Right atrium auricular region (tissue), 2 donors: ENCODE data around the gene EML6. TPM values are rescaled to one million over a fixed set of nuclear protein-coding genes. Genes with fewer than 3 reads are reported as not detected.

Experiments used
- DNase-seq: peaks from one replicate; pipeline ENCODE4 v3.0.0-alpha.2; 2019; ENCODE audit warnings: low spot score
- H3K27ac ChIP-seq, 2 donors: fragments of 200-600 bp; sonication (generic); 1 replicate in 1 of 2; 2 replicates in 1 of 2; pipeline ENCODE4 v1.5.1; 2016 to 2019
- H3K27me3 ChIP-seq, 2 donors: fragments of 200-600 bp; sonication (generic); one replicate each; pipeline versions ENCODE4 v1.5.1 to v1.6.0; 2017 to 2019
- H3K36me3 ChIP-seq: fragments of 200-600 bp; sonication (generic); one replicate; pipeline ENCODE4 v1.5.1; 2016
- H3K4me1 ChIP-seq, 2 donors: fragments of 200-600 bp; sonication (generic); one replicate each; pipeline versions ENCODE4 v1.5.1 to v1.6.0; 2017 to 2019
- H3K4me3 ChIP-seq, 2 donors: fragments of 200-600 bp; sonication (generic); 1 replicate in 1 of 2; 2 replicates in 1 of 2; pipeline ENCODE4 v1.5.1; 2017 to 2019; ENCODE audit warnings: mild to moderate bottlenecking in 1 of 2, moderate library complexity in 1 of 2
- H3K9me3 ChIP-seq, 2 donors: fragments of 200-600 bp; sonication (generic); one replicate each; pipeline ENCODE4 v1.5.1; 2019
- total RNA-seq, 2 donors: library from RNA; depleted of rRNA; stranded (reverse); fragments of >200 nt; gene quantifications; one replicate each; pipeline ENCODE4 v1.1.0, GENCODE V29; 2016
- TF ChIP-seq, protein P1 (sequence below), 2 donors: fragments of 200-600 bp; sonication (generic); IDR thresholded peaks; one replicate each; pipeline ENCODE4 v1.5.1; 2019; ENCODE audit warnings: antibody characterized with exemption in 2 of 2

Gene EML6
- total RNA-seq, 2 donors from 2014 or later = 1.1 to 1.2 TPM

DNA sequence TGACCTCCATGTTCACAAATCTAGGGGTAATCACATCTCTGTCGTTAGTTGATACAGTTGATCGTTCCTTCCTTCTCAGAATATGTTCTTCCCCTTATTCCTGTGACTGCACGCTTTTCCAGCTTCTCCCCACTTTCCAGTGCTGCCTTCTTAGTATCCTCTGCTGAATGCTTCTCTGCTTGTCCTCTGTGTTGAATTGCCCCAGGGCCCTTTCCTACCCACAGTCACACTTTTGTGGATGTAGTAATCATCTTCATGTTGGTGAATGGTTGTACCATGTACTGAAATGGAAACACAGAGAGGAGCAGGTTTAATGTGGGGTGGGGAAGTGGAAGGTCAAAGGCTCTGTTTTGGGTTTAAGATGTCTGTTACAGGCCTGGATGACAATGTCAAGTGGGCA is 47.2 kb downstream of the EML6 start:
- no peak overlapping the region for H3K4me3 ChIP-seq
- TF ChIP-seq, protein P1, sequence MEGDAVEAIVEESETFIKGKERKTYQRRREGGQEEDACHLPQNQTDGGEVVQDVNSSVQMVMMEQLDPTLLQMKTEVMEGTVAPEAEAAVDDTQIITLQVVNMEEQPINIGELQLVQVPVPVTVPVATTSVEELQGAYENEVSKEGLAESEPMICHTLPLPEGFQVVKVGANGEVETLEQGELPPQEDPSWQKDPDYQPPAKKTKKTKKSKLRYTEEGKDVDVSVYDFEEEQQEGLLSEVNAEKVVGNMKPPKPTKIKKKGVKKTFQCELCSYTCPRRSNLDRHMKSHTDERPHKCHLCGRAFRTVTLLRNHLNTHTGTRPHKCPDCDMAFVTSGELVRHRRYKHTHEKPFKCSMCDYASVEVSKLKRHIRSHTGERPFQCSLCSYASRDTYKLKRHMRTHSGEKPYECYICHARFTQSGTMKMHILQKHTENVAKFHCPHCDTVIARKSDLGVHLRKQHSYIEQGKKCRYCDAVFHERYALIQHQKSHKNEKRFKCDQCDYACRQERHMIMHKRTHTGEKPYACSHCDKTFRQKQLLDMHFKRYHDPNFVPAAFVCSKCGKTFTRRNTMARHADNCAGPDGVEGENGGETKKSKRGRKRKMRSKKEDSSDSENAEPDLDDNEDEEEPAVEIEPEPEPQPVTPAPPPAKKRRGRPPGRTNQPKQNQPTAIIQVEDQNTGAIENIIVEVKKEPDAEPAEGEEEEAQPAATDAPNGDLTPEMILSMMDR (IDR thresholded peaks at IDR 0.05) = no peak
- no peaks in the 10 kb centered on the region for H3K36me3 ChIP-seq
- H3K9me3 ChIP-seq = peaks cover 2 to 10% of the 10 kb centered on the region in 2 donors
- DNase-seq = no peak
- H3K27ac ChIP-seq = no peak overlapping the region
- H3K4me1 ChIP-seq = no peaks in the 10 kb centered on the region
- H3K27me3 ChIP-seq = no peaks in the 10 kb centered on the region

DNA sequence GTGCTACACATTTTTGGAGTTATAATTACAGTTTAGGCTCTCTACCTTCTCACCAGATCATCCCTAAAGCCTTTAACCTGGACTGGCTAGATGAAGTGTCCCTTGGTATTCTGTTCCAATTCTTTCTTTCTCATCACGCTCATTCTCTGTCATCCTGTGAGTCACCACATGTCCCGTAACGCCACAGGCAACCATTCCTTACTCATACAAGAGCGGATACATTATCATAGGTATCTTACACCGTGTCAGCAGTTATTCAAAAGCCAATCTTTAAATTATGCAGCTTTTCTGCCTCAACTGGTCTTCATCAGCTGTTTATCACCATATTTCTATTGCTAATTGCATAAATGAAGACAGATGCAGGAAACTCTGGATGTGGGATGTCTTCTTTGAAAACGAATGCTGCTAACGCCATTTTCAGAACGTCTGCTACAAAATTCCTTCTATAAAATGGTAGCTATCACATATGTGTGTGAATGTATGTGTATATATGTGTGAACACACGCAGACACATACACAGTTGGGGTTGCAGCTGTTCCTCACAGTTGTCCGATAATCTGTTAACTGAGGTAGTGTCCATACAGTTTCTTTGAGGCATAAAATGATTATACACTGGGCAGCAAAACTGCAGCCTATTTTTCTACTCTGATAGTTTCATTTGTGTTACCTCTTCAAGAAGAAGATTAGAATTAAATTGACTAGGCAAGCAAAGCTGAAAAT is 47.9 kb downstream of the EML6 start:
- Histone ChIP-seq H3K4me1 (no peaks in the 10 kb centered on the region), H3K9me3 (peaks cover 5 to 17% of the 10 kb centered on the region in 2 donors), H3K27ac (no peak overlapping the region), H3K4me3 (no peak overlapping the region), H3K36me3 (no peaks in the 10 kb centered on the region), H3K27me3 (no peaks in the 10 kb centered on the region)
- no peak for DNase-seq
- TF ChIP-seq, protein P1 (IDR thresholded peaks at IDR 0.05) = no peak

DNA sequence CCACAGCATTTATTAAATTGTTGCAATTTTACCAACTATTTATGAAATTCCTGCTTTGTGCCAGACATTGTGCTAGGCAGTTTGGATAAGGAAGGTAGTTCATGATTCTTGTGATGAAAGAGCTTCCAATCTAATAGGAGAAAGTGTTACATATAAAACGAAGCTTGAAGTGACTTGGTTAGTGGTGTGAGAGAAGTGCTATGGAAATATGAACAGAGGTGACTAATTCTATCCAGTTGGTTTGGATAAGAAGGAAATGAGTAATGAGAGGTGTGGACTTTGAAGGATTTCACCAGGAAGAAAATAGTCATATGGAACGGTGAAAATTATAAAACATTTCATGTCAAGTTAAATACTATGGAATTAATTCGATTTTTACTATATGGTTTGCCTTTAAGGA is 48.6 kb downstream of the EML6 start:
- no peak overlapping the region for H3K4me3 ChIP-seq
- peaks cover 5 to 17% of the 10 kb centered on the region in 2 donors for H3K9me3 ChIP-seq
- no peaks in the 10 kb centered on the region for H3K27me3 ChIP-seq
- H3K36me3 ChIP-seq = no peaks in the 10 kb centered on the region
- TF ChIP-seq, protein P1 (IDR thresholded peaks at IDR 0.05) = no peak
- no peaks in the 10 kb centered on the region for H3K4me1 ChIP-seq
- no peak for DNase-seq
- H3K27ac ChIP-seq = no peak overlapping the region

DNA sequence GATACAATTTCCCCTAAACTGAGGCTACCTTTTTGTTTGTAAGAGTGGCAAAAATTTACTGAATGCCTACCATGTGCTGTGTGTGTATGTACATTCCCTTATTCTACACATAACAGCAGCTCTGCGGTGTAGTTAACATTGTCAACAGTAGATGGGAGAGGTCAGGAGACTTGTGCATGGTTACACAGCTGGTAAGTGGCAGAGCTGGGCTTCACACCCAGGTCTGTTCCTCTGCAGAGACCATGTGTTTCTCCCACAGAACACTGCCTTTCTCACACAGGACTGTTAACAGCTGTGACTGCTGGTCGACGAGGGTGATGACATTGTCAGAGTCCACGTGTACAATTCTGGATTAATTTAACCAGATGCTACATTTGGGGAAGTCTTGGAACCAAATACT is 49.1 kb downstream of the EML6 start:
- Histone ChIP-seq H3K36me3 (no peaks in the 10 kb centered on the region), H3K4me3 (no peak overlapping the region), H3K9me3 (peaks cover 5 to 17% of the 10 kb centered on the region in 2 donors), H3K27ac (no peak overlapping the region), H3K27me3 (no peaks in the 10 kb centered on the region), H3K4me1 (no peaks in the 10 kb centered on the region)
- TF ChIP-seq, protein P1 (IDR thresholded peaks at IDR 0.05) = no peak
- DNase-seq = no peak

DNA sequence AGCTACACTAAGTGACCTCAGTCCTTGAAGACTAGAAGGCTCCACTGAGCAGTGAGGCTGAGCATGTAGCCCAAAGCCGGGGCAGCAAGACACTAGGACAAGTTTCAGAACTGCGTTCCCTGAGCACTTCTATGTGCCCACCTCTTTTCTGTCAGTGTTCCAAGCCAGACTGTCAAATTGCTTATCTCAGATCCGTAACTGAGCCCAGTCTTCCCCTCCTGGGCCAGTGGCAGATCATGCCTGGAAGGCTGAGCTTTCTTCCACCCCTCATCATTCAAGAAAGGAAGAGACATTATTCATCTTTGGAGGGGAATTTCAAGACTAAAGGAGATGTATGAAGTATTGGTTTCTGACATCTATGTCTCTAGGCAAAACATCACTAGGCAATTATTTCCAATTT is 49.8 kb downstream of the EML6 start:
- TF ChIP-seq, protein P1 (IDR thresholded peaks at IDR 0.05) = no peak
- H3K4me1 ChIP-seq = no peaks in the 10 kb centered on the region
- DNase-seq = no peak
- H3K36me3 ChIP-seq = no peaks in the 10 kb centered on the region
- peaks cover 5 to 17% of the 10 kb centered on the region in 2 donors for H3K9me3 ChIP-seq
- H3K4me3 ChIP-seq = no peak overlapping the region
- H3K27ac ChIP-seq = no peak overlapping the region
- no peaks in the 10 kb centered on the region for H3K27me3 ChIP-seq

DNA sequence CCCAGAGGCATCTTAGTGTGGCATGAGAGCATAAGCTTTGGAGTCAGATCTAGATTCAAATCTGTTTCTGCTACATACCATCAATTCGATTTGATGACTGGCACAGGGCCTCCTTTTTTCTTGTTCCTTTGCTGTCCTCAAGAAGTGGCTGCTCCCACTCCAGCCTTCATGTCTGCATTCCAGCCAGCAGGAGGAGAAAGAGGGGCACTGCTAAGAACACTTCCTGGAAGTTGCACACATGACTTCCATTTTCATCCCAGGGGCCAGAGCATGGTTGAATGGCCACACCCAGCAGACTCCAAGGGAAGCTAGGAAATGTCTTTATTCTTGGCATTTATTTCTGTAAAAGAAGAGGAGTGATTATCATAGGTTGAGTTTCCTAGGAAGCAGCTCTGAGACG is 50.4 kb downstream of the EML6 start:
- DNase-seq = no peak
- no peak overlapping the region for H3K27ac ChIP-seq
- no peaks in the 10 kb centered on the region for H3K27me3 ChIP-seq
- no peaks in the 10 kb centered on the region for H3K4me1 ChIP-seq
- TF ChIP-seq, protein P1 (IDR thresholded peaks at IDR 0.05) = no peak
- no peaks in the 10 kb centered on the region for H3K36me3 ChIP-seq
- no peak overlapping the region for H3K4me3 ChIP-seq
- H3K9me3 ChIP-seq = peaks cover 5 to 17% of the 10 kb centered on the region in 2 donors
